Activated CD4-positive, alpha-beta T cell treated with anti-CD3 and anti-CD28 coated beads, Interleukin-2, amount 10 ng/mL, durations not matched to agents 24 days and 14 days (primary cell): ENCODE measurements around the gene MED12L. TPM values are rescaled to one million over a fixed set of nuclear protein-coding genes. Genes with fewer than 3 reads are reported as not detected.

Experiments
- DNase-seq: peaks from one replicate; pipeline ENCODE4 v3.0.0; 2022
- H3K27ac Mint-ChIP-seq: one replicate; pipeline ENCODE4 v1.8.0; 2022; ENCODE audit warnings: mild to moderate bottlenecking, mixed read lengths
- H3K27me3 Mint-ChIP-seq: one replicate; pipeline ENCODE4 v1.8.0; 2022; ENCODE audit warnings: mixed read lengths
- H3K36me3 Mint-ChIP-seq: one replicate; pipeline ENCODE4 v1.8.0; 2022; ENCODE audit warnings: low read depth, mild to moderate bottlenecking, mixed read lengths
- H3K4me1 Mint-ChIP-seq: one replicate; pipeline ENCODE4 v1.8.0; 2021; ENCODE audit warnings: mixed read lengths
- H3K4me3 Mint-ChIP-seq: one replicate; pipeline ENCODE4 v1.8.0; 2022; ENCODE audit warnings: mild to moderate bottlenecking, moderate library complexity, mixed read lengths
- H3K9me3 Mint-ChIP-seq: one replicate; pipeline ENCODE4 v1.8.0; 2021; ENCODE audit warnings: mixed read lengths
- intact Hi-C: fragments of 100-400 bp; cut with micrococcal nuclease; formaldehyde crosslinking; loops from one replicate; pipeline ENCODE4 v1.15.1; 2023
- total RNA-seq: library from RNA; stranded (reverse); gene quantifications from 2 replicates; pipeline ENCODE4 v1.2.3, GENCODE V29; 2022

MED12L gene
- total RNA-seq, 1 donor from 2014 or later = 4.9 TPM

GRCh38 chr3:151460774-151461450 lies 375.4 kb downstream of the MED12L start, which contains the start of gene IGSF10:
Gene IGSF10 (minus strand): TSS chr3:151461061. CDS start chr3:151458709, 2,352 bp downstream.
- no peak within 1 kb of the TSS for H3K27ac Mint-ChIP-seq
- no peaks in the 10 kb centered on the region for H3K36me3 Mint-ChIP-seq
- H3K4me1 Mint-ChIP-seq = no peaks in the 10 kb centered on the region
- peaks cover 37% of the 10 kb centered on the region for H3K27me3 Mint-ChIP-seq
- no peak for DNase-seq
- intact Hi-C loops = no loop called here
- no peak within 1 kb of the TSS for H3K4me3 Mint-ChIP-seq
- no peaks in the 10 kb centered on the region for H3K9me3 Mint-ChIP-seq

GRCh38 chr3:151462278-151462780 lies 376.9 kb downstream of the MED12L start:
- H3K27ac Mint-ChIP-seq = no peak overlapping the region
- no peak overlapping the region for H3K4me3 Mint-ChIP-seq
- H3K9me3 Mint-ChIP-seq = no peaks in the 10 kb centered on the region
- no peaks in the 10 kb centered on the region for H3K4me1 Mint-ChIP-seq
- H3K27me3 Mint-ChIP-seq = peaks cover 36% of the 10 kb centered on the region
- no peaks in the 10 kb centered on the region for H3K36me3 Mint-ChIP-seq
- no peak for DNase-seq
- intact Hi-C loops = no loop called here

- H3K9me3 Mint-ChIP-seq = no peaks in the 10 kb centered on the region
- H3K27ac Mint-ChIP-seq = no peak overlapping the region
- H3K36me3 Mint-ChIP-seq = no peaks in the 10 kb centered on the region
- no peak overlapping the region for H3K4me3 Mint-ChIP-seq
- intact Hi-C loops = no loop called here
- H3K27me3 Mint-ChIP-seq = peaks cover 35% of the 10 kb centered on the region
- DNase-seq = no peak
- H3K4me1 Mint-ChIP-seq = no peaks in the 10 kb centered on the region
Measured at GRCh38 chr3:151462991-151463390, 377.5 kb downstream of the MED12L start.

GRCh38 chr3:151467069-151467468 lies 381.6 kb downstream of the MED12L start:
- Mint-ChIP-seq H3K27ac (no peak overlapping the region), H3K4me3 (no peak overlapping the region), H3K9me3 (no peaks in the 10 kb centered on the region), H3K4me1 (no peaks in the 10 kb centered on the region), H3K36me3 (no peaks in the 10 kb centered on the region), H3K27me3 (peaks cover 18% of the 10 kb centered on the region)
- DNase-seq = no peak
- intact Hi-C loops = no loop called here

GRCh38 chr3:151468284-151468917 lies 382.9 kb downstream of the MED12L start:
- Mint-ChIP-seq H3K4me1 (no peaks in the 10 kb centered on the region), H3K4me3 (no peak overlapping the region), H3K27me3 (peaks cover 15% of the 10 kb centered on the region), H3K27ac (no peak overlapping the region), H3K36me3 (no peaks in the 10 kb centered on the region), H3K9me3 (no peaks in the 10 kb centered on the region)
- DNase-seq = peak; percentile 82
- intact Hi-C loops = loop anchor here (1.0 to 2.0 kb wide), 2 partner anchors 370 to 450 kb away; no protein-coding TSS in a partner anchor

- Mint-ChIP-seq H3K27me3 (peaks cover 8% of the 10 kb centered on the region), H3K4me3 (no peak overlapping the region), H3K27ac (no peak overlapping the region), H3K4me1 (no peaks in the 10 kb centered on the region), H3K36me3 (no peaks in the 10 kb centered on the region), H3K9me3 (no peaks in the 10 kb centered on the region)
- no peak for DNase-seq
- intact Hi-C loops = no loop called here
Measured at GRCh38 chr3:151476344-151477018, 391.0 kb downstream of the MED12L start.

- no peaks in the 10 kb centered on the region for H3K4me1 Mint-ChIP-seq
- peaks cover 14% of the 10 kb centered on the region for H3K27me3 Mint-ChIP-seq
- intact Hi-C loops = no loop called here
- no peak for DNase-seq
- peaks cover 8% of the 10 kb centered on the region for H3K9me3 Mint-ChIP-seq
- no peak overlapping the region for H3K27ac Mint-ChIP-seq
- no peak overlapping the region for H3K4me3 Mint-ChIP-seq
- H3K36me3 Mint-ChIP-seq = no peaks in the 10 kb centered on the region
Measured at GRCh38 chr3:151477591-151478334, 392.3 kb downstream of the MED12L start.

GRCh38 chr3:151478335-151478697 lies 392.9 kb downstream of the MED12L start:
- Mint-ChIP-seq H3K4me3 (no peak overlapping the region), H3K27ac (no peak overlapping the region), H3K36me3 (no peaks in the 10 kb centered on the region), H3K4me1 (no peaks in the 10 kb centered on the region), H3K27me3 (peaks cover 14% of the 10 kb centered on the region), H3K9me3 (peaks cover 8% of the 10 kb centered on the region)
- DNase-seq = no peak
- intact Hi-C loops = no loop called here

GRCh38 chr3:151479452-151479851 lies 394.0 kb downstream of the MED12L start:
- Mint-ChIP-seq H3K9me3 (peaks cover 8% of the 10 kb centered on the region), H3K4me3 (no peak overlapping the region), H3K27ac (no peak overlapping the region), H3K27me3 (peaks cover 14% of the 10 kb centered on the region), H3K4me1 (no peaks in the 10 kb centered on the region), H3K36me3 (no peaks in the 10 kb centered on the region)
- intact Hi-C loops = no loop called here
- no peak for DNase-seq

- H3K9me3 Mint-ChIP-seq = peaks cover 8% of the 10 kb centered on the region
Measured at GRCh38 chr3:151480492-151480891, 395.0 kb downstream of the MED12L start.

GRCh38 chr3:151483488-151483887 lies 398.0 kb downstream of the MED12L start:
- intact Hi-C loops = no loop called here
- peaks cover 8% of the 10 kb centered on the region for H3K9me3 Mint-ChIP-seq
- no peak overlapping the region for H3K27ac Mint-ChIP-seq
- no peaks in the 10 kb centered on the region for H3K4me1 Mint-ChIP-seq
- no peak overlapping the region for H3K4me3 Mint-ChIP-seq
- H3K27me3 Mint-ChIP-seq = peaks cover 6% of the 10 kb centered on the region
- no peak for DNase-seq
- no peaks in the 10 kb centered on the region for H3K36me3 Mint-ChIP-seq

More at GRCh38 chr3:151480492-151480891, 395.0 kb downstream of the MED12L start:
- no peak overlapping the region for H3K4me3 Mint-ChIP-seq
- H3K36me3 Mint-ChIP-seq = no peaks in the 10 kb centered on the region
- intact Hi-C loops = no loop called here
- DNase-seq = no peak
- H3K27ac Mint-ChIP-seq = no peak overlapping the region
- H3K4me1 Mint-ChIP-seq = no peaks in the 10 kb centered on the region
- H3K27me3 Mint-ChIP-seq = peaks cover 12% of the 10 kb centered on the region

- no peak for DNase-seq
- intact Hi-C loops = no loop called here
- Mint-ChIP-seq H3K9me3 (peaks cover 8% of the 10 kb centered on the region), H3K27me3 (peaks cover 6% of the 10 kb centered on the region), H3K27ac (no peak overlapping the region), H3K4me3 (no peak overlapping the region), H3K36me3 (no peaks in the 10 kb centered on the region), H3K4me1 (no peaks in the 10 kb centered on the region)
Measured at GRCh38 chr3:151483961-151484520, 398.6 kb downstream of the MED12L start.
